Measurements from ENCODE around the gene RPRD1B. TPM values are rescaled to one million over a fixed set of nuclear protein-coding genes. Genes with fewer than 3 reads are reported as not detected.

Gene RPRD1B
- total and polyA plus RNA-seq, 2 of the 13 experiments (the other 11 are each of a cell fraction or from before 2014, with no cell fraction given), result 31.1 to 41.5 TPM

- in situ Hi-C loops (cut with HindIII; ENCODE audit: extremely low pct_ligation_motif_present, low pct_unique_long_range_greater_than_20kb), result no loop called here
- no peak for DNase-seq (ENCODE audit: low spot score)
- CTCF ChIA-PET (ENCODE audit: low intra/inter-chr PET ratio, low total read pairs), result no interaction called here
Observed at GRCh38 chr20:38036366-38036765, 2.8 kb downstream of the RPRD1B start.

DNA sequence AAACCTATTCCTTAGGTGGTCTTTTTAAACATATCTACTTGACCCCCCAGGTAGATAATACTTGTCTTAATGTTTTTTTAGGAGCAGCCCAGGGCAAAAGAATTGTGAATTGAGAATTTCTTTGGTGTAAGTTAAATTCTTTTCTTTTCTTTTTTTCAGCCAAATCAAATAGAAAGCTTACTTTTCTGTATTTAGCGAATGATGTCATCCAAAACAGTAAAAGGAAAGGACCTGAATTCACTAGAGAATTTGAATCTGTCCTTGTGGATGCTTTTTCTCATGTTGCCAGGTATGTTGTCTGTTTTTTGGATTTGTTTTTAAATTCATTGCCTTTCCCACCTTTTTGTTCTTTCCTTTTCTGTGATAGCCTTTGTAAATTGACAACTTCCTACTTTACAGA, 6.7 kb downstream of the RPRD1B start:
- peaks cover 30 to 81% of the 10 kb centered on the region in 2 experiments for H3K36me3 ChIP-seq (replicated peaks in 1 of 2; ENCODE audit: control insufficient read depth in 1 of 2, insufficient read depth in 2 of 2, low read length in 2 of 2)
- no peak for ATAC-seq
- peaks cover 45% of the 10 kb centered on the region for H3K4me1 ChIP-seq (ENCODE audit: insufficient read depth, low read length)
- peaks cover 92% of the 10 kb centered on the region for H3K79me2 ChIP-seq (ENCODE audit: insufficient read depth, low read length)
- BruUV-seq (replicated peaks), result no TSS peak
- TF ChIP-seq ATF7 (IDR thresholded peaks at IDR 0.05) (peak; percentile 92), ATF7 (CRISPR knock-in tag; IDR thresholded peaks at IDR 0.05) (no peak), NR3C1 (CRISPR knock-in tag; IDR thresholded peaks at IDR 0.05) (no peak)
- WGBS (ENCODE audit: low lambda C conversion rate), result 98% methylated on average over 1 of the region's 1 CpG
- ChIA-PET CTCF (ENCODE audit: low intra/inter-chr PET ratio, low total read pairs) (no interaction called here), POLR2A (interaction anchor here (0.6 to 1.5 kb wide), 2 partner anchors 10 to 13 kb away, joined by 3 read pairs; no protein-coding TSS in a partner anchor)
- no peaks in the 10 kb centered on the region for H3K27me3 ChIP-seq (ENCODE audit: control insufficient read depth in 1 of 2, insufficient read depth in 2 of 2, low read length in 2 of 2)
- no peak overlapping the region for H3K4me3 ChIP-seq (replicated peaks in 1 of 3; ENCODE audit: insufficient read depth in 1 of 3, low read depth in 2 of 3, low read length in 3 of 3)
- H3K27ac ChIP-seq (ENCODE audit: extremely low read length, insufficient read depth, low read length), result no peak overlapping the region
- no peak overlapping the region for H2AFZ ChIP-seq (ENCODE audit: low read length)
- no peak overlapping the region for H3K9ac ChIP-seq (ENCODE audit: insufficient read depth, low read depth, low read length)
- DNase-seq (ENCODE audit: low spot score), result no peak
- no peak for FAIRE-seq
- no peaks in the 10 kb centered on the region for H3K9me3 ChIP-seq (ENCODE audit: low read length)
- H3K4me2 ChIP-seq (ENCODE audit: low read depth, low read length), result no peak overlapping the region
- H4K20me1 ChIP-seq (ENCODE audit: insufficient read depth, low read length), result peaks cover 5% of the 10 kb centered on the region; the same call in 1 of the 2 replicates
- in situ Hi-C loops (cut with HindIII; ENCODE audit: extremely low pct_ligation_motif_present, low pct_unique_long_range_greater_than_20kb), result no loop called here
- intact Hi-C loops (cut with micrococcal nuclease; ENCODE audit: unreplicated experiment), result no loop called here

More at GRCh38 chr20:38036366-38036765, 2.8 kb downstream of the RPRD1B start:
- WGBS (ENCODE audit: low lambda C conversion rate), result 97% methylated on average over 5 of the region's 5 CpGs
- peaks cover 9 to 47% of the 10 kb centered on the region in 2 experiments for H3K36me3 ChIP-seq (replicated peaks in 1 of 2; ENCODE audit: control insufficient read depth in 1 of 2, insufficient read depth in 2 of 2, low read length in 2 of 2)
- FAIRE-seq (no peak), ATAC-seq (no peak)
- H3K4me1 ChIP-seq (ENCODE audit: insufficient read depth, low read length), result peaks cover 63% of the 10 kb centered on the region
- no peaks in the 10 kb centered on the region; a peak in 1 of 5 replicates for H3K27me3 ChIP-seq (ENCODE audit: control insufficient read depth in 1 of 2, insufficient read depth in 2 of 2, low read length in 2 of 2)
- peaks cover 5% of the 10 kb centered on the region; the same call in 1 of the 2 replicates for H4K20me1 ChIP-seq (ENCODE audit: insufficient read depth, low read length)
- TF ChIP-seq HDAC1 (CRISPR knock-in tag; IDR thresholded peaks at IDR 0.05), result no peak
- TF ChIP-seq RBFOX2 (IDR thresholded peaks at IDR 0.05; ENCODE audit: low read depth, low read length), result 0 out of 2 replicates have a peak, but pooled peaks have one; percentile 32
- no peak overlapping the region; a peak in 1 of 6 replicates for H3K4me3 ChIP-seq (replicated peaks in 1 of 3; ENCODE audit: insufficient read depth in 1 of 3, low read depth in 2 of 3, low read length in 3 of 3)
- H3K9me3 ChIP-seq (ENCODE audit: low read length), result no peaks in the 10 kb centered on the region
- intact Hi-C loops (cut with micrococcal nuclease; ENCODE audit: unreplicated experiment), result no loop called here
- BruUV-seq (replicated peaks), result no TSS peak
- H3K4me2 ChIP-seq (ENCODE audit: low read depth, low read length), result peak overlapping the region; percentile 37
- no peak overlapping the region for H2AFZ ChIP-seq (ENCODE audit: low read length)
- POLR2A ChIA-PET, result no interaction called here
- H3K27ac ChIP-seq (ENCODE audit: extremely low read length, insufficient read depth, low read length), result no peak overlapping the region
- peaks cover 93% of the 10 kb centered on the region for H3K79me2 ChIP-seq (ENCODE audit: insufficient read depth, low read length)
- peak overlapping the region; percentile 4; the same call in 1 of the 2 replicates for H3K9ac ChIP-seq (ENCODE audit: insufficient read depth, low read depth, low read length)
